ACHN (cell line): ENCODE measurements around the gene XPNPEP1.
"Not testable (repeated sequence)": the region's sequence is repeated elsewhere in the genome, so short reads cannot be mapped to it uniquely, and the experiment has no call there.

ENCODE experiments used
- DNase-seq: peaks from one replicate; pipeline ENCODE4 v3.0.0-alpha.2; 2015
- in situ Hi-C: cut with HindIII; loops from 2 replicates; pipeline ENCODE4 v1.10.0; 2017; ENCODE audit warnings: low sequenced_read_pairs, low pct_ligation_motif_present, low pct_unique_long_range_greater_than_20kb

XPNPEP1 gene

DNA sequence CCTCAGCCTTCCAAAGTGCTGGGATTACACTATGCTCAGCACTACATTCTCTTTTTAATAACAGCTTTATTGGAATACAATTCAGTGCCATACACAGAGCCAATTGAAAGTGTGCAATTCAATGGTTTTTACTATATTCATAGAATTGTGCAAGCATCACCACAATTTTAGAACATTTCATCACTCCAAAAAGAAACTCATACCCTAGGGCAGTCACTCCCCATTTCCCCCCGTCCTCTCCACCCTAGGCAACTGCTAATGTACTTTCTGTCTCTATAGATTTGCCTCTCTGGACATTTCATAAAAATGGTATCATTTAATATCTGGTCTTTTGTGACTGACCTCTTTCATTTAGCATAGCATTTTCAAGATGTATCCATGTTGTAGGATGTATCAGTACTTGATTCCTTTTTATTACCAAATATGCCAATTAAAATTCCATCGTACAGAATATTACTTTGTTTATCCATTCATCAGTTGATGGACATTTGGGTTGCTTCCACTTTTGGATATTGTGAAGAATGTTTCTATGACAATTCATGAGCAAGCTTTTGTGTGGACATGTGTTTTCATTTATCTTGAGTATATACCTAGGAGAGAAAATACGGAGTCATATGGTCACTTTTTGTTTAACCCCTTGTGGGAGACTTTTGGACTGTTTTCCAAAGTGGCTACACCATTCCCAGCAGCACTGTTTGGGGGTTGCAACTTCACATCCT lies 6.3 kb upstream of the XPNPEP1 start:
- in situ Hi-C loops: no loop called here

GRCh38 chr10:109928475-109928891 lies 5.2 kb upstream of the XPNPEP1 start:
- no peak for DNase-seq
- in situ Hi-C loops: no loop called here

More for the DNA sequence above, 6.3 kb upstream of the XPNPEP1 start:
- no peak for DNase-seq

DNA sequence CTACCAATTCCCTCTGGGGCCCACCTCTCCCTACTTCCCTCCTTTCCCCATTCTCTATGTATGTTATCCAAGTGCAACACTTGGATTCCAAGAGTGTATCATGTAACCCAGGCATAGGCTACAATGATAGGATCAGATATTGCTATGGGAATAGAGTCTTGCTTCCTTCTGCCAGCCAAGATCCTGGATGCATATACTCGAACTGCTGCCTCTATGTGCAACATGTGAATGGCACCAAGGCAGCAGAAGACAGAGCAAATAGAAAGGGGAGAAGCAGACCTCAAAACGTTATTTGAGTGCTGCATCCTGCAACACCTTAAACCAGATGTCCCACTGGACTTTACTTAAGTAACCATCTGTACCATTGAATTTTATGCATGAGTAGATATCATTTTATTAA lies 3.5 kb upstream of the XPNPEP1 start:
- no peak for DNase-seq
- in situ Hi-C loops: no loop called here

- in situ Hi-C loops: no loop called here
- no peak for DNase-seq
These were observed 2.9 kb upstream of the XPNPEP1 start for GRCh38 chr10:109926061-109926745.

DNA sequence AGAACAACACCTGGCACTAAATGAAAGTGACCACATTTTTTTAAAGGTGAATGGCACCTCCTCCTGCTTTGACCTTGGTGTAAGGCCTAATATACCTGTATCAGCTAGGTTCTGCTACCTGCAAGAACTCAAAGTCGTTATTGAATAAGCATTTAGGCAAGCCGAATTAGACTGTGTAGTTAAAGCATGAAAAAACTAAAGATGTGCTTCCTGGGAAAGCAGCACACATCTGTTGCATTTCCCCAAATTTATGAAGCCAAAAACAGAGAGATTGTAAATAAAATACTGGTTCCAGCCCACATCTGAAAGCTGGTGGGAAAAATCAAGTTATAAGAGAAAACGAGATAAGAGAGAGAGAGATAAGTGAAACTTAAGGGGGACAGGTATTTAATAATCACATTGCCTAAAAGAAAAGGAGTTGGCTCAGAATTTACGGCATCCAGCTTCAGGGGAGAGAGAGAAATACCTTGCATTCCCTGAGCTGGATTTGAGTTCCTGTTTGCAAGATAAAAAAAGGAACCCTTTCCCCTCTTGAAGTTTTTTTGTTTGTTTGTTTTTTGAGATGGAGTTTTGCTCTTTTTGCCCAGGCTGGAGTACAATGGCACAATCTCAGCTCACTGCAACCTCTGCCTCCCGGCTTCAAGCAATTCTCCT lies 1.8 kb upstream of the XPNPEP1 start:
- in situ Hi-C loops: no loop called here
- no peak for DNase-seq

DNA sequence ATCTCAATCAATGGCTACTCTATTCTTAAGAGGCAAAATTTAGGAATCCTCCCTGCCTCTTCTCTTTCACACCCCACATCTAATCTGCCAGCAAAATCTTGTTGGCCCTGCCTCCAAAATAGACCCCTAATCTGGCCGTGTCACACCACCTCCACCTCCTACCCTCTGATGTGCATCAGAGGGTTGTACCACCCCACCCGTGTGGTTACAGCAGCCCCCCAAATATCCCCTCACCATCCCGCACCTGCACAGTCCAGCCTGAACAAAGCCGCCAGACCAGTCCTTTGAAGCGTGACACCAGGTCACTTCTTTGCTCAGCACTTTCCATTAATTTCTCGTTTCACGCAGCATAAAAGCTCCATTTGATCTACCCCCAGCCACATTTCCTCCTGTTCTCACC lies 776 bp upstream of the XPNPEP1 start:
- in situ Hi-C loops: no loop called here

DNA sequence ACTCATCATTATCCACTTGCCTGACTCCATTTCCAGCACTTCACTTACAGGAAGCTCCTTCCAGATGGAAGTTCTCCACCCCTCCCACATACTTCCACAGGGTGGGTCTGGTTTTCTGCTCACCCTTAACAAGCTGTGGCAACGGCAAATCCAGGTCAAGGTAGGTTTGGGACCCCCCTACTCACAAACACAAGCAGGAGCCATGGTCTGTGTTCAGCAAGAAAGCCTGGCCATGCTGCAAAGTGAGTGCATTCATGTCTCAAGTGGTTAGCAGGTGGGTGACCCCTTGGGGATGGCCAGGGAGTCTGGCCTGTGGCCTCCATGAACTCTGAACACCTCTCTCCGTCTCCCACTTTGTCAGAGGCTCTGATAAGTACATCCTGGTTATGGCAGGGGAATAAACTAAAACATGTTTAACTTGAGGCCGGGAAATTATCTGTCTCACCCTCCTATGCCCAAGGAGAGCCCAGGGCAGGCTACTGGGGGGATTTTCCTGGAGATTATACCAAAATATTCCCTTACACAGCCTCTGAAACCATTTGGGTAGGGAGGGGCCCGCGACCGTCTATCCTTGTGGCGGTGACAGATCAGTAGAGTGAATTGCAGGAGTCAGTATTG lies 844 bp downstream of the XPNPEP1 start:
- in situ Hi-C loops: no loop called here

More for the DNA sequence above, 776 bp upstream of the XPNPEP1 start:
- no peak for DNase-seq

GRCh38 chr10:109920016-109920415 lies 3.3 kb downstream of the XPNPEP1 start:
- in situ Hi-C loops: no loop called here
- no peak for DNase-seq

More for the DNA sequence above, 844 bp downstream of the XPNPEP1 start:
- DNase-seq: no peak

DNA sequence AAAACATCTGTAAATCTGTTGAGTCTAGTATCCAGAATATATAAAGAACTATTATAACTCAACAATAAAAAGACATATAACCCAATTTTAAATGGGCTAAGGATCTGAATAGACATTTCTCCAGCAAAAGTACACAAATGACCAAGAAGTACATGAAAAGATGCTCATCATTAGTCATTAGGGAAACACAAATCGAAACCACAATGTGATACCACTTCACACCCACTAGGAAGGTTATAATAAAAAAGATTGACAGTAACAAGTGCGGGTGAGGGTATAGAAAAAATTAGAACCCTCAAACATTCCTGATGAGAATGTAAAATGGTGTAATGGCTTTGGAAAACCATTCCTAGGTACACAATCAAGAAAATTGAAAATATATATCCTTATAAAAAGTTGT lies 4.1 kb downstream of the XPNPEP1 start:
- in situ Hi-C loops: no loop called here
- DNase-seq: no peak

DNA sequence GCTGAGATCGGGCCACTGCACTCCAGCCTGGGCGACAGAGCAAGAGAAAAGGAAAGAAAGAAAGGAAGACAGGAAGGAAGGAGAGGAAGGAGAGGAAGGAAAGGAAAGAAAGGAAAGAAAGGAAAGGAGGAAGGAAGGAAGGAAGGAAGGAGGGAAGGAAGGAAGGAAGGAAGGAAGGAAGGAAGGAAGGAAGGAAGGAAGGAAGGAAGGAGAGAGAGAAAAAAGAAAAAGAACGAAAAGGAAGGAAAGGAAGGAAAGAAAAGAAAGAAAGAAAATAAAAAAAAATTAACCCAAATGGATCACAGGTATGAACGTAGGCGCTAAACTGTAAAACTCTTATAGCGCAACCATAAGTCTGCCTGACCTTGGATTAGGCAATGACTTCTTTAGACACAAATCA lies 4.6 kb downstream of the XPNPEP1 start:
- DNase-seq, in situ Hi-C loops: not testable (repeated sequence)

DNA sequence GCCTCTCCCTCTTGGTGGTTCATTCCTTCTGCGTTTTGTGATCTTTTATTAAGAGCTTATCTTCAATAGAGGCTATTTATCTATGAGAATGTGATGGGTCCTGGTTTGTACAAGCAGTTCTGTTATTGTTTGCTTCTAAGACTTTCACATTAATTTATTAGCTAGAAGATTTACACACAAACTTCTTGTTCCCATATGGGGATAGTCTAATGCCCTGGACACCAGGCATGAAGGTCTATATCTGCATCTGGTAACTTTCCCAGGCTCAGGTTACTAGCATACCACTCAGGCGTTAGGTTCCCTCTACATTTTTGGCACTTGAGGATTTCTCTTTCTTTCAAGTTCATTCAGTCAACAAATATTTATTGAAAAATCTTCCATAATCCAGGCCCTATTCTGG lies 7.7 kb downstream of the XPNPEP1 start:
- DNase-seq: no peak

GRCh38 chr10:109914966-109915365 lies 8.3 kb downstream of the XPNPEP1 start:
- in situ Hi-C loops: no loop called here
- peak; percentile 95 for DNase-seq

More for the DNA sequence above, 7.7 kb downstream of the XPNPEP1 start:
- in situ Hi-C loops: no loop called here

DNA sequence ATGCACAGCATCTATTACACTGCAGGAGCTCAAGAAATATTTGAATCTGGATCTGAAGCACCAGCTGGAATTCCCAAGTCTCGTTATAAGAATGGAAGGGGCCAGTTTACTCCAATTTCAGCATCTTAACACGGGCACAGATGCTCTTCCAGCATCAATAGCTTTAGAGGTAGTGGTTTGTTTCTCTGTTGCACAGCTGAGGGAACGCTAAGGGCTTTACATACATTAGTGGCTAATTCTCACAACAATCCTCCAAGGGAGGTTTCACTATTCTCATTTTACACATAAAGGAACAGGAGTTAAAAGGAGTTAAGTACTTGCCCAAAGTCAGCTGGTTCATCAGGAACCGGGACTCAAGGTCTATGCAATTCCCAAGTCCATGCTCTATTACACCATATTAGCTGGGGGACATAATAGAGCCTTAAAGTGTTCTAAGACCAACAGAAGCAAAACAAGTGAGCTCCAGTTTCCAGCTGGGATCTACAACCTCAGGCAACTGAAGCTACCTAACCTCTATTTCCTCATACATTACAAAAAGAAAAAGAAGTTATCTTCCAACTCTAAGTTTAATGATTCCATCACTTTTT lies 9.9 kb downstream of the XPNPEP1 start:
- DNase-seq: no peak
- in situ Hi-C loops: no loop called here

DNA sequence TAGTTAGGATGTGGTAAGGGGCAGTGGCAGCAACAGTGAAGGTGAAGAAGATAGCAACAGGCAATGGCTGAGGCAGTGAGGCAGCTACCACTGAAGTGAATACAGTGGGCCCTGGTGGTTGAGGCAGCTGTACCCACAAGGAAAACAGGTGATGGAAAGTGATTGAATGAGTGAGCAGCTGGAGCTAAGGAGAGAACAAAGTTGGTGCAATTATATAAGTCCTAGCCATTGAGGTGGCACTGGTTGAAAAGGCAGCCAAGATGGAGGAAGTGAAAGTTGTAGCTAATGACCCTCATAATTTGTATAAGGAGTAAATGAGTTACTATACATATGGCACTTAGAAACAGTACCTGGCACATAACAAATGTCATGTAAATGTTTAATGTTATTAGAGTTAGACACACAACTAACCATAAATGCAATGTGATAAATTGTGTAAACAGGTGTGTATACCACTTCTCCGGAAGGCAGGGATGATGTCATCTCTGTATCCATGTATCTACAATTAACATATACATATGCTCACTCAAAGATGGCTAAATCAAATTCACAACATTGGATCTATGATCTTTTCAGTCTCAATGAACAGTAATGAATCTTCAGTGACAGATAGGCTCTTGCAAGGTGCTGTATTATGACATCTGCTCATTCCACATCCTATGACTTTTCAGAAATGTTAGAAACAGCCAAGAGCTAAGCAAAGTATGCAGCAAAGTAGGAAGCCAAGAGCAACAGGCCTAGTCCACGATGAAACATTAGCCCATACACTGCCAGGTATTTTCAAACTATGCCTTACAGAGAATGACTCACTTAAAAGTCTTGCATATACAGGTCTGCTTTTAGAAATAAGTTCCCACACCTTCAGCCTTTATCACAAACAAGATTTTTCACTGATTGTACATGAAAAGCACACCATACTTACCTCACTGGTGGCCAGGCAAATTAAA lies 10.7 kb downstream of the XPNPEP1 start:
- peak; percentile 45 for DNase-seq
- in situ Hi-C loops: no loop called here

GRCh38 chr10:109911903-109912302 lies 11.4 kb downstream of the XPNPEP1 start:
- in situ Hi-C loops: no loop called here
- DNase-seq: no peak

DNA sequence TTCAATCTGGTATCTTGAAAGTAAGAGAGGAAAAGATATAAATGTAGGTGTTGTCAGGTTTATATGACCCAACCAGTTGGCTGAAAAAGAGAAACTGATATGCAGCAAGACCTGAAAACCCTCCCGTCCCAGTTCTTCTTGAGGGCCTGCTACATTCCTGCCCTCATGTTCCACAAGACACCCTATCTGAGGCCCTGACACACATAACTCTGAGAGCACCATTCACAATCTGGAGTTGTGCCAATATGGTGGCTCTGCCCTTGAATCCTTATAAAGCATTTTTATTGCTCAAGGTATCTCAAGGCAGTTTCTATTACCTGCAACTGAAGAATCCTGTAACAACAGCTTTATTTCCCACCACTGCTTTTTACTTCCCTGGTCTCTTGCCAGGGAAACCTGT lies 17.0 kb downstream of the XPNPEP1 start:
- in situ Hi-C loops: no loop called here

DNA sequence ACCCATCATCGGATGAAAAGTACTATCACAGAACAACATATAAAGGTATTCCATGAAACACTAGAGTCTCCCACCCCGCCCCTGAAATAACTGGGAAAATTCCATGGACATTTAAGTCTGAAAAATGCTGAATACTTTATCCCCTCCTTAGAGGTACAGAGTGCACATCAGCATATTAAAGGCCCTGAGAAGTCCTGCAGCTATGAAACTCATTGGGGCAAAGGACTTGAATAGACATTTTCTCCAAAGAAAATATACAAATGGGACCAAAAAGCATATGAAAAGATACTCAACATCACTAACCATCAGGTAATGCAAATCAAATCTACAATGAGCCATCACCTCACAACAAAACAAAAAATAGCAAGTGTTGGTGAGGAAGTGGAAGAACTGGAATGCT lies 18.9 kb downstream of the XPNPEP1 start:
- no peak for DNase-seq
- in situ Hi-C loops: no loop called here

More for the DNA sequence above, 17.0 kb downstream of the XPNPEP1 start:
- DNase-seq: no peak
